Gastrocnemius medialis (tissue), 4 donors: ENCODE data around the gene FCHSD2. TPM values are rescaled to one million over a fixed set of nuclear protein-coding genes. Genes with fewer than 3 reads are reported as not detected.

Experiments
- ATAC-seq, 2 donors: fragments of 150-250 bp; one replicate each; pipeline ENCODE4 v1.9.1; 2016
- DNase-seq, 2 donors: peaks; one replicate each; pipeline ENCODE4 v3.0.0-alpha.2; 2019
- H3K27ac ChIP-seq, 4 donors: fragments of 200-600 bp; sonication (generic); 1 replicate in 1 of 4; 2 replicates in 3 of 4; pipeline ENCODE4 v1.5.1; 2016 to 2018; ENCODE audit warnings: mild to moderate bottlenecking in 2 of 4, moderate library complexity in 1 of 4
- H3K27me3 ChIP-seq, 3 donors: fragments of 200-600 bp; sonication (generic) in 2 of 3; 1 replicate in 1 of 3; 2 replicates in 2 of 3; pipeline versions ENCODE4 v1.5.1 to v1.6.0; 2016 to 2019; ENCODE audit warnings: mild to moderate bottlenecking in 1 of 3, moderate library complexity in 1 of 3
- H3K36me3 ChIP-seq, 2 donors: fragments of 200-600 bp; sonication (generic) in 1 of 2; one replicate each; pipeline ENCODE4 v1.5.1; 2017 to 2018
- H3K4me1 ChIP-seq, 2 donors: fragments of 200-600 bp; sonication (generic) in 1 of 2; one replicate each; pipeline ENCODE4 v1.5.1; 2016 to 2017; ENCODE audit warnings: mild to moderate bottlenecking in 2 of 2
- H3K4me3 ChIP-seq, 4 donors: fragments of 200-600 bp; sonication (generic) in 3 of 4; 1 replicate in 1 of 4; 2 replicates in 3 of 4; pipeline ENCODE4 v1.5.1; 2016 to 2019; ENCODE audit warnings: mild to moderate bottlenecking in 2 of 4
- H3K9me3 ChIP-seq, 3 donors: fragments of 200-600 bp; sonication (generic) in 2 of 3; 1 replicate in 1 of 3; 2 replicates in 2 of 3; pipeline ENCODE4 v1.5.1; 2016 to 2019
- POLR2A ChIP-seq, 2 donors: fragments of 450-650 bp; IDR thresholded peaks; one replicate each; pipeline ENCODE4 v1.6.1; 2017; ENCODE audit warnings: antibody characterized with exemption in 2 of 2, mild to moderate bottlenecking in 2 of 2, moderate library complexity in 2 of 2
- in situ Hi-C, 4 donors: fragments of 200-750 bp; cut with MboI; loops; one replicate each; pipeline versions ENCODE4 v1.15.0 to v1.8.0; 2017; ENCODE audit warnings: low sequenced_read_pairs in 4 of 4
- intact Hi-C: fragments of 100-400 bp; cut with DNase I; formaldehyde crosslinking; loops from one replicate; pipeline ENCODE4 v1.15.1; 2023; ENCODE audit warnings: low total_unique reads
- total RNA-seq, 4 donors: library from RNA; depleted of rRNA; stranded (reverse); fragments of >200 nt; gene quantifications; one replicate each; pipeline versions ENCODE4 v1.1.0 to v1.2.3, GENCODE V29; 2016
- TF ChIP-seq, protein P1 (sequence below), 5 experiments: fragments of 450-650 bp in 3 of 5; fragments of 200-600 bp in 2 of 5; sonication (generic) in 2 of 5; IDR thresholded peaks in 4 of 5; conservative IDR thresholded peaks in 1 of 5; 1 replicate in 4 of 5; 2 replicates in 1 of 5; pipeline ENCODE4 v1.5.1; 2016 to 2019; ENCODE audit warnings: antibody characterized with exemption in 5 of 5, mild to moderate bottlenecking in 3 of 5, moderate library complexity in 3 of 5

The FCHSD2 gene
- total RNA-seq, 4 donors from 2014 or later: 5.6 to 10.0 (median 8.0) TPM

DNA sequence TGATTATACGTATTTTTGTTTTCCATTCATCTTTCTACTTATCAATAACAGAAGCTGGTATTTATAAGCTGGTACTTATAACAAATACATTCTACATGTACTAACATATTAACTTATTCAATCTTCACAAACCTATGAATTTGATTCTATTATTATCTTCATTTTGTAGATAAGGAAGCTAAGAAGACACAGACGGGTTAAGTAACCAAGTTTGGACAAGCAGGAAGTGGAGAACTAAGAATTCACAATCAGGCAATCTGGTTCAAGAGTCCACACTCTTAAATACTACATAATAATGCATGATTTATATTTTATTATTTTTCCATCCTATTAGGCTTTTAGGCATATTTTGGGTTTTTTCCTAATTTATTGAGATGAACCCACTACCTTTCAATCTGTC is 25.0 kb downstream of the FCHSD2 start:
- no peaks in the 10 kb centered on the region for H3K9me3 ChIP-seq
- TF ChIP-seq POLR2A (IDR thresholded peaks at IDR 0.05): no peak
- TF ChIP-seq, protein P1, sequence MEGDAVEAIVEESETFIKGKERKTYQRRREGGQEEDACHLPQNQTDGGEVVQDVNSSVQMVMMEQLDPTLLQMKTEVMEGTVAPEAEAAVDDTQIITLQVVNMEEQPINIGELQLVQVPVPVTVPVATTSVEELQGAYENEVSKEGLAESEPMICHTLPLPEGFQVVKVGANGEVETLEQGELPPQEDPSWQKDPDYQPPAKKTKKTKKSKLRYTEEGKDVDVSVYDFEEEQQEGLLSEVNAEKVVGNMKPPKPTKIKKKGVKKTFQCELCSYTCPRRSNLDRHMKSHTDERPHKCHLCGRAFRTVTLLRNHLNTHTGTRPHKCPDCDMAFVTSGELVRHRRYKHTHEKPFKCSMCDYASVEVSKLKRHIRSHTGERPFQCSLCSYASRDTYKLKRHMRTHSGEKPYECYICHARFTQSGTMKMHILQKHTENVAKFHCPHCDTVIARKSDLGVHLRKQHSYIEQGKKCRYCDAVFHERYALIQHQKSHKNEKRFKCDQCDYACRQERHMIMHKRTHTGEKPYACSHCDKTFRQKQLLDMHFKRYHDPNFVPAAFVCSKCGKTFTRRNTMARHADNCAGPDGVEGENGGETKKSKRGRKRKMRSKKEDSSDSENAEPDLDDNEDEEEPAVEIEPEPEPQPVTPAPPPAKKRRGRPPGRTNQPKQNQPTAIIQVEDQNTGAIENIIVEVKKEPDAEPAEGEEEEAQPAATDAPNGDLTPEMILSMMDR (IDR thresholded peaks at IDR 0.05 in 4 of 5, conservative IDR thresholded peaks at IDR 0.05 in 1 of 5): no peak
- intact Hi-C loops (no loop called here), in situ Hi-C loops (no loop called here)
- no peaks in the 10 kb centered on the region for H3K4me1 ChIP-seq
- H3K4me3 ChIP-seq: no peak overlapping the region
- no peak overlapping the region for H3K27ac ChIP-seq
- no peaks in the 10 kb centered on the region for H3K36me3 ChIP-seq
- DNase-seq (no peak), ATAC-seq (no peak)
- no peaks in the 10 kb centered on the region for H3K27me3 ChIP-seq

DNA sequence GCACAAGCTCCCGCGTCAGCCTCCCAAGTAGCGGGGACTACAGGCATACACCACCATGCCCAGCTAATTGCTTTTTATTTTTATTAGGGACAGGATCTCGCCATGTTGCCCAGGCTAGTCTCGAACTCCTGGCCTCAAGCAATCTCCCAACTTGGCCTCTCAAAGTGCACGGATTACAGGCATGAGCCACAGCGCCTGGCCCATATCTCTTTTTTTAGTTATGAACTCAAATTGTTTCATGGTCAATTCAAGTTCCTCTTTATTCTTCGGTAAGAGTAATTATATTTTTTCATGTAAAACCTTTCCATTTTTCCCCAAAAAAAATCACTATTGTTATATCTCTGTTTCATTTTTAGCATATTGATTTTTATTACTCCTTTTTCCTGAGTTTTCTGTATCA is 25.5 kb downstream of the FCHSD2 start:
- no peaks in the 10 kb centered on the region for H3K36me3 ChIP-seq
- no peaks in the 10 kb centered on the region for H3K9me3 ChIP-seq
- no peak for TF ChIP-seq POLR2A (IDR thresholded peaks at IDR 0.05)
- TF ChIP-seq, protein P1 (IDR thresholded peaks at IDR 0.05 in 4 of 5, conservative IDR thresholded peaks at IDR 0.05 in 1 of 5): no peak
- no peaks in the 10 kb centered on the region for H3K4me1 ChIP-seq
- in situ Hi-C loops: no loop called here
- ATAC-seq (no peak), DNase-seq (no peak)
- intact Hi-C loops: no loop called here
- no peak overlapping the region for H3K27ac ChIP-seq
- H3K27me3 ChIP-seq: no peaks in the 10 kb centered on the region
- no peak overlapping the region for H3K4me3 ChIP-seq

DNA sequence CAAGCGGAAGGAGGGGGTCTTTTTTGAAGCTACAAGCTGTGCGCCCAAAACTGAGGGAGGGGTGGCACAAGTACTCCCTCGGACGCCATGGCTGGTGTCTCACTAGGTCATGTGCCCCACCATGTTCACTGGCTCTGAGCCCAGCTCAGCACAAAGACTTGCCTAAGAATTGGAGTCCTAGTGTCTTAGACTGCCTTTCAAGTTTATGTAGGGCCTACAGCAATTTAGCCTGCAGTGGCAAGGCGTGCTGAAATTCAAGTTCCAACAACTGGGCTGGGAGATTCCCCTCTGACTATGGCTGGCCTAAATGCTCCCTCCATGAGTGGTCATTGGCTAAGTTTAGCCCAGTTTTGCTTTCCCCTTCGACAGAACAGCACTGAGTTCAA is 27.3 kb downstream of the FCHSD2 start:
- in situ Hi-C loops (no loop called here), intact Hi-C loops (no loop called here)
- no peaks in the 10 kb centered on the region for H3K4me1 ChIP-seq

DNA sequence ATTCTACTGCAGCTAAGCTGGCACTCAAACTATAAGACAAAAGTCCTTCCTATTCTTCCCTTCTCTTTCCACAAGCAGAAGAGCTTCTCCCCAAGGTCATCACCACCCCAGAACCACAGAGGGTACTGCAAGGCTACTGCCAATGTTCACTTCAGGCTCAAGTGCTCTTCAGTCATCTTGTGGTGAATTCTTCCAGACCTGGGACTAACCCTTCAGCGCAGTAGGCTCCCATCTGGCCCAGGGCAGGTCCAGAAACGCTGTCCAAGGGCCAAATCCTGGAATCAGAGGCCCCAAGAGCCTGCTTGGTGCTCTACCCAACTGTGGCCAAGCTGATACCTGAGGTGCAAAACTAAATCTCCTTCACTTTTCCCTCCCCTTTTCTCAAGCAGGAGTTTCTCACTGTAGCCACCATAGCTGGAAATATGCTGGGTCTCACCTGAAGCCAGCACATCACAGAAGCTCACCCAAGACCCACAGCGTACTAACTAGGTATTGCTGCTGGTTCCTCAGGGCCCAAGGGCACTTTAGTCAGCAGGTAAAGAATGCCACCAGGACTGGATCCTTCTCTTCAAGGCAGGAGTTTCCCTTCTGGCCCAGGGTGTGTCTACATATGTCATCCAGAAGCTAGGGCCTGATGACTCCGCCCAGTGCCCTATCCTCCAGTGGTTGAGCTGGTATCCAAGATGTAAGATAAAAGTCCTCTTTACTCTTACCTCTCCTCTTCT is 27.8 kb downstream of the FCHSD2 start:
- Histone ChIP-seq H3K27ac (no peak overlapping the region), H3K4me3 (no peak overlapping the region), H3K27me3 (no peaks in the 10 kb centered on the region), H3K36me3 (no peaks in the 10 kb centered on the region), H3K9me3 (no peaks in the 10 kb centered on the region), H3K4me1 (no peaks in the 10 kb centered on the region)
- no peak for DNase-seq
- TF ChIP-seq, protein P1 (IDR thresholded peaks at IDR 0.05 in 4 of 5, conservative IDR thresholded peaks at IDR 0.05 in 1 of 5): no peak
- no peak for TF ChIP-seq POLR2A (IDR thresholded peaks at IDR 0.05)
- in situ Hi-C loops: no loop called here
- ATAC-seq: no peak
- intact Hi-C loops: no loop called here

More for the DNA sequence above, 27.3 kb downstream of the FCHSD2 start:
- Histone ChIP-seq H3K9me3 (no peaks in the 10 kb centered on the region), H3K27me3 (no peaks in the 10 kb centered on the region), H3K36me3 (no peaks in the 10 kb centered on the region), H3K4me3 (no peak overlapping the region), H3K27ac (no peak overlapping the region)
- DNase-seq (no peak), ATAC-seq (no peak)
- no peak for TF ChIP-seq POLR2A (IDR thresholded peaks at IDR 0.05)
- TF ChIP-seq, protein P1 (IDR thresholded peaks at IDR 0.05 in 4 of 5, conservative IDR thresholded peaks at IDR 0.05 in 1 of 5): no peak

DNA sequence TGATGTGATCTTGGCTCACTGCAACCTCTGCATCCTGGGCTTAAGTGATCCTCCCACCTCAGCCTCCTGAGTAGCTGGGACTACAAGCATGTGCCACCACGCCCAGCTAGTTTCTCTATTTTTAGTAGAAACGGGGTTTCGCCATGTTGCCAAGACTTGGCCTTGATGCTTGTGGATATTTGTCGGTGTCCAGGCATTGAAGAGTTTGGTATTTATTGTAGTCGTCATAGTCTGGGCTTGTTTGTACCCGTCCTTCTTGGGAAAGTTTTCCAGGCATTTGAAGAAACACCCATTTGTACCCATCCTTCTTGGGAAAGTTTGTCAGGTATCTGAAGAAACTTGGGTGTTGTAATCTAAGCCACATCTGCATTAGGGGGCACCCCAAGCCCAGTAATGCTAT is 28.7 kb downstream of the FCHSD2 start:
- in situ Hi-C loops: no loop called here

More for the DNA sequence above, 28.7 kb downstream of the FCHSD2 start:
- intact Hi-C loops: no loop called here
- H3K4me1 ChIP-seq: no peaks in the 10 kb centered on the region
- H3K27ac ChIP-seq: no peak overlapping the region
- no peak for DNase-seq
- H3K36me3 ChIP-seq: no peaks in the 10 kb centered on the region
- TF ChIP-seq POLR2A (IDR thresholded peaks at IDR 0.05): no peak
- TF ChIP-seq, protein P1 (IDR thresholded peaks at IDR 0.05 in 4 of 5, conservative IDR thresholded peaks at IDR 0.05 in 1 of 5): no peak
- no peak overlapping the region for H3K4me3 ChIP-seq
- no peak for ATAC-seq
- H3K9me3 ChIP-seq: no peaks in the 10 kb centered on the region
- no peaks in the 10 kb centered on the region for H3K27me3 ChIP-seq
